HG02852 (cell line): ENCODE results near the gene PARD3B.

ENCODE experiments used
- ATAC-seq: cut with Tn5 transposase; IDR thresholded peaks from one replicate; pipeline ENCODE4 v1.9.1; 2021; ENCODE audit warnings: mild to moderate bottlenecking, moderate library complexity; ENCODE audit not compliant: unreplicated experiment

PARD3B gene

DNA sequence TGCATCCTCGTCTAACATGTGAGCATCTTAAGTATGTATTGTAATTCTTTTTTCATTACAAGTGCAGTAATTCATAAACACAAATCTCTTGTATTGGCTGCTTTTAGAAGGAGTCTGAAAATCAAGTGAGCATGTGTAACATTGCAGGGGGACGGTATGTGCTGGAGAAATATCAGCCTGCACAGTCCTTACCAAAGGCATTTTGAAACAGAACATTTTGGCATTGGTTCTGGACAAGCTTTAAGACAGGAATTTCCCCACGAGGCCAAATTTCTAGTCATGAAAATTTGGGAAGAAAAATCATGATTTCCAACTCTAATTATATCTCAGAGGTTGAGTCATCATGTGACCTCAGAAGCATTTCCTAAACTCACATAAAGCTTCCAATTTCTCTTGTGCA is 1112.3 kb downstream of the PARD3B start:
- no peak for ATAC-seq

DNA sequence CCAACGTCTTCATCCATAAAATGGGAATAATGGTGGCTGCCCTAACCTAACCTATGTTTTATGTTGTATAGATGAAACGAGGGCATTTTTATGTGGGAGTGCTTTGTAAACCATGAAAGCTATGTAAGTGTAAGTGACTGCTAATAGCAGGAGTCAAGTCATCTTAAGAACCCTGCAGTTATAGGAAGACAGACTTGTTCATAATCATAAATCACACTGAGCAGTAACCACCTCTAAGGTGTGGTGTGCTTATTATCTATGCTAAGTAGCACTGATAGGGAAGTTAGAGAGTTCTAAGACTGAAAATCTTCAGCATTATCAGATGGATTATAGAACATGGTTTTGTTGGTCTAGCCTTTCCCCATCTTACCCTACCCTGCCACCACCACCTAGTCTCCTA is 1112.8 kb downstream of the PARD3B start:
- no peak for ATAC-seq

DNA sequence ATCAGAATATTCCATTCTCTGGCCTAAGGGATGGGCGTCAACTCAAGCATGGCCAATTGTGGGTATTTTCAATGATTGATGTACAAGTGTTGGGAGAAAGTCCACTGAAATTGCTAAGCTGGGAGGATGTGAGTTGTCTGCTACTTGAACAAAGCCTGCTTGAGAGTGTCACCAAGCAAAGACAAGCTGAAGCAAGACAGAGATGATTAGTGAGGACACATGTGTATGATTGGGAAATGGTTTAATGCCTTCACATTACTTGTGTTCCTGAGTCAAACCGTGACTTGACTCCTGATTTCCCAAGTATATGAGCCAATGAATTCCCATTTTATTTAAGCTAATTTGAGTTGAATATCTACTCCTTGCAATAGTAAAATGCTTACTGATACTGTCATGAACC is 1113.3 kb downstream of the PARD3B start:
- no peak for ATAC-seq

DNA sequence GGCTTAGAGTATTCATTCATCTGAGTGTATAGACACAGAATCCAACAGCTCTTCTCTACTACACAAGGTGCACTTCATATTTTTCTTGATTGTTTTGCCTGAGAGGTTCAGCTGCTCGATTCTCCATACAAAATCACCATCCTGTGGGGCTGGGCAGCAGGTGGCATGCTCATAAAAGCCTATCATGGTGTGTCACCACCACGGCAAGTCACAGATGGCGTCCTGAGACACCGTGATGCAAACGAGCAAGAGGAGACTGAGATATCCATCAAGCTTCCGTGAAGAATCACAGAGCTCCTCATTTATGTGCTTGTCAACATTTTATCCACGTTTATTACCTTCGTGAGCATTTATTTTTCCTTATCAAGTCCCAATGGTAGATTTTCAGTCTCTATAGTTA is 1114.6 kb downstream of the PARD3B start:
- no peak for ATAC-seq

DNA sequence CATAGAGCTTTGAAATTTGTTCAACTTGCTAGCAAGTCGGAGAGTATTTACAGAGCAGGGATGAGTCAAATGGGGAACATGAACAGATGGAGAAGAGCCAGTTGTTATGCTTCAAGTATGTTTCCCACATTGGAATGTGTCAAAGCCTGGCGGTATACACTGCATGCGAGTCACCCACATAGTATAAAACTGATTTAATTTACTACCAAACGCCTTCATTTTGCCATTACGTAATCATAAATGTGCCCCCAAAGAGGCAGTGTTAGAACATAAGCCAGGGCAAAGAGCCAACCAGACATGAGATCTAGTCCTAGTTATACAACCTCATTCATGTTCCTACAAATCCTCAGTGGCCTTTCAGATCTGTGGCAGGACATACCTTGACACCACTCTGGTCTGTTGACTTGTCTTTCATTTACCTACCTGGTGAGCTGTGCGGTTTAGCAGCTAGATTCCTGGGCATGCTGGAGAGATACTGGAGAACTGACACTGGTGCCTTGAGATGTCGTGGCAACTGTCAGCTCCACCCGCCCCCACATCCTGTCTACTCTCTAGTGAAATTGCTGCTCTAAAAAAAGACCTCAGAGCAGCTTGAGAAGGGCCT is 1115.3 kb downstream of the PARD3B start:
- ATAC-seq, result peak; percentile 91

DNA sequence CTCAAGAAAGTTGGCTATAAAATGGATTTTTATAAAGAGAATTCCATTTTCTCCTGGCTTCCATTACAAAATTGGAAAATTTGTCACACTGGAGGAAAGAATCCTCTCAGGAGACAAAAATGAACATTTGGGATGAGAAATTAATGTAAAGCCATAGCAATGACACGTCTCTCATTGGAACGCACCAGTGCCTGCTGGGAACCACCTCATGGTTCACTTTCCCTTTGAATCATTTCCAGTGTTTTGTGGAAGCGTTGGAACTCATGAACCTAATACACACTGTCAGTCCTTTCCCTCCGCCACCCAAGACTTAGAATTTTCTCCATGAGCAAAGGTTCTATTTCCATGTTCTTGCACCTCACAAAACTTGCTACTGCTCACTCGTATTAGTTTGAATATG is 1116.0 kb downstream of the PARD3B start:
- no peak for ATAC-seq

DNA sequence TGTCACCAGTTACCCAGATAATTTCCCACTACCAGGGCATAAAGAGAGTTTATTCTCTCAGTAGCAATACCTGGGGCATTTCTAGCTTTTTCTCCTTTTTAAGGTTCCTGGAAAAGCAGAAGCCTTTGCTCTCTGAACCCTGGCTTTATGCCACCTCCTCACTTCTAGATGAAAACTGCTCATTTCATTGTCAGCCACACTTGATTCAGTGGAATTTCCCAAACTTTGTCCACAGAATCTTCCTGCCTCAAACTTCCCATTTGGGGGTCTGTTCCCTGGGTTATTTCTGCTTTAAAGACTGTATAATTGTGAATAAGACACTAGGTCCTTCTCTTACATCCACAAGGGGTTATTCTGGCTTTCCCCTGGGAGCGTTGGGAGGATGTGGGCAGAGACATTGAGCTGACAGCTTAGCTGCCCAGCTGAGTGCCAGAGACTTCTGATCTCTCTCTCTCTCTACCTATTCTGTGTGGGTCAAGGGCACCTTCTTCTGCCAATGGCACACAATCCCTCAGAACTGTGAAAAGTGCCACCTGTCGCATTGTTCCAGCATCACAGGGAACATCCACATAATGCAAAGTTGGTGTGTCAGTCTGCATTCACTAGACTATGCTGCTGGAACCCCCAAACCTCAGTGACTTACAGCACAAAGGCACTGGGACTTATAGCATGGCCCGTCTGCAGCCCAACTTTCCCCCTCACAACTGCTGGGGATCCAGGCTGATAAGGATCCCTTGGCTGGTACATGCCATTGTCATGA is 1117.1 kb downstream of the PARD3B start:
- ATAC-seq, result no peak

DNA sequence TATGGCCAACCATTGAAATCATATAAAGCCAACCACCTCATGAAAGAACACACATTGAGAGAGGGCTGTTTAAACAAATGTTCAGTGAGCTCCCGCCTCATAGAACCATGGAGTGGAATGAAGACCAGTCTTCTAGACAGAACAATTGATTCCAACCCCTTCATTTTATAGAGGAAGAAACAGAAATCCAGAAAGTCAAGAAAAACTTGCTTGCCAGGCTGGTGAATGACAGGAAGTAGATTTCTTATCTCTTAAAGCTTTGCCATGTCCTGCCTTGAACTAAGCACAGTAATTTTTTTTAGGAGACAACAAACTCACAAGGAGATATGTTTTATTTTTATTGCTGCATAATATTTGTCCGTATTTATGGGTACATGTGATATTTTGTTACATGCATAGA is 1120.5 kb downstream of the PARD3B start:
- no peak for ATAC-seq
